Neural cell (in vitro differentiated cells): ENCODE data around the gene NUTM2G.
"Not testable (repeated sequence)": the region's sequence is repeated elsewhere in the genome, so short reads cannot be mapped to it uniquely, and the experiment has no call there.

ENCODE experiments used
- EP300 ChIP-seq: fragments of 450-650 bp; conservative IDR thresholded peaks from 2 replicates; pipeline ENCODE4 v1.6.1; 2014; ENCODE audit warnings: antibody characterized with exemption, mild to moderate bottlenecking, moderate library complexity; ENCODE audit not compliant: poor library complexity, severe bottlenecking
- POLR2AphosphoS5 ChIP-seq: IDR thresholded peaks from 2 replicates; pipeline ENCODE4 v1.6.1; 2012
- TF ChIP-seq, protein P1 (sequence below): fragments of 450-650 bp; IDR thresholded peaks from 2 replicates; pipeline ENCODE4 v1.5.1; 2014; ENCODE audit warnings: antibody characterized with exemption, mild to moderate bottlenecking, moderate library complexity; ENCODE audit not compliant: poor library complexity, severe bottlenecking

DNA sequence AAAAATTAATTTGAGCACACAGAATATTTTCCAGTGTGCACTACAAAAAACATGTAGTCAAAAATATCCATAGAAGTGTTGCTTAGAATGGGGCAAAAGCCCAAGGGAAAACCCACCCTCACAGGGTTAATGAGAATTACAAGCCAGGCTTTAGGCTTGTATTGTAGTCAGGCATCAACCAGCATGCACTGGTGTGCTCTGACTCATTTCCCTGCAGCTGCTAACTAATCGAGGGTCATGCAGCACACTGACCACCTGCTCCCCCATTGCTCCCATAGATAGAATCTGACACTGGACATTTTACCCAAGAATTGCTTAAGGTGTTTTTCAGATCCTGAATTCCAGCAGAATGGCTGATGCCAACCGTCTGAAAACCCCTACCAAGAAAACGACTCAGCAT lies 20.2 kb upstream of the NUTM2G start:
- TF ChIP-seq POLR2AphosphoS5, EP300: not testable (repeated sequence)
- TF ChIP-seq, protein P1, sequence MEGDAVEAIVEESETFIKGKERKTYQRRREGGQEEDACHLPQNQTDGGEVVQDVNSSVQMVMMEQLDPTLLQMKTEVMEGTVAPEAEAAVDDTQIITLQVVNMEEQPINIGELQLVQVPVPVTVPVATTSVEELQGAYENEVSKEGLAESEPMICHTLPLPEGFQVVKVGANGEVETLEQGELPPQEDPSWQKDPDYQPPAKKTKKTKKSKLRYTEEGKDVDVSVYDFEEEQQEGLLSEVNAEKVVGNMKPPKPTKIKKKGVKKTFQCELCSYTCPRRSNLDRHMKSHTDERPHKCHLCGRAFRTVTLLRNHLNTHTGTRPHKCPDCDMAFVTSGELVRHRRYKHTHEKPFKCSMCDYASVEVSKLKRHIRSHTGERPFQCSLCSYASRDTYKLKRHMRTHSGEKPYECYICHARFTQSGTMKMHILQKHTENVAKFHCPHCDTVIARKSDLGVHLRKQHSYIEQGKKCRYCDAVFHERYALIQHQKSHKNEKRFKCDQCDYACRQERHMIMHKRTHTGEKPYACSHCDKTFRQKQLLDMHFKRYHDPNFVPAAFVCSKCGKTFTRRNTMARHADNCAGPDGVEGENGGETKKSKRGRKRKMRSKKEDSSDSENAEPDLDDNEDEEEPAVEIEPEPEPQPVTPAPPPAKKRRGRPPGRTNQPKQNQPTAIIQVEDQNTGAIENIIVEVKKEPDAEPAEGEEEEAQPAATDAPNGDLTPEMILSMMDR, result not testable (repeated sequence)
